Measurements from ENCODE around the gene ZNF541. TPM values are rescaled to one million over a fixed set of nuclear protein-coding genes. Genes with fewer than 3 reads are reported as not detected.
"Not testable (repeated sequence)": the region's sequence is repeated elsewhere in the genome, so short reads cannot be mapped to it uniquely, and the experiment has no call there.

Gene ZNF541
- total RNA-seq, 1 donor from 2014 or later = not detected

- DNase-seq (ENCODE audit: extremely low read depth, low read depth, low spot score) = no peak
These were observed 28.4 kb upstream of the ZNF541 start for GRCh38 chr19:47601180-47601904.

GRCh38 chr19:47600246-47601179 lies 27.6 kb upstream of the ZNF541 start:
- DNase-seq (ENCODE audit: extremely low read depth, low read depth, low spot score) = peak; percentile 79

GRCh38 chr19:47599671-47600245 lies 26.8 kb upstream of the ZNF541 start:
- not testable (repeated sequence) for DNase-seq (ENCODE audit: extremely low read depth, low read depth, low spot score)

- no peak for DNase-seq (ENCODE audit: extremely low read depth, low read depth, low spot score)
These were observed 25.7 kb upstream of the ZNF541 start for GRCh38 chr19:47598407-47599349.

GRCh38 chr19:47595944-47596343 lies 23.0 kb upstream of the ZNF541 start:
- no peak for DNase-seq (ENCODE audit: extremely low read depth, low read depth, low spot score)

GRCh38 chr19:47593860-47594259 lies 20.9 kb upstream of the ZNF541 start:
- no peak for DNase-seq (ENCODE audit: extremely low read depth, low read depth, low spot score)

GRCh38 chr19:47589824-47590223 lies 16.9 kb upstream of the ZNF541 start:
- DNase-seq (ENCODE audit: extremely low read depth, low read depth, low spot score) = no peak

- no peak for DNase-seq (ENCODE audit: extremely low read depth, low read depth, low spot score)
These were observed 14.3 kb upstream of the ZNF541 start for GRCh38 chr19:47587295-47587694.

- DNase-seq (ENCODE audit: extremely low read depth, low read depth, low spot score) = not testable (repeated sequence)
These were observed 10.2 kb upstream of the ZNF541 start for GRCh38 chr19:47583161-47583560.

GRCh38 chr19:47582320-47582909 lies 9.5 kb upstream of the ZNF541 start:
- no peak for DNase-seq (ENCODE audit: extremely low read depth, low read depth, low spot score)

- no peak for DNase-seq (ENCODE audit: extremely low read depth, low read depth, low spot score)
These were observed 8.8 kb upstream of the ZNF541 start for GRCh38 chr19:47581605-47582319.

GRCh38 chr19:47580397-47580796 lies 7.4 kb upstream of the ZNF541 start:
- DNase-seq (ENCODE audit: extremely low read depth, low read depth, low spot score) = no peak

- DNase-seq (ENCODE audit: extremely low read depth, low read depth, low spot score) = no peak
These were observed 313 bp downstream of the ZNF541 start for GRCh38 chr19:47572635-47573034.

- no peak for DNase-seq (ENCODE audit: extremely low read depth, low read depth, low spot score)
These were observed 3.6 kb downstream of the ZNF541 start for GRCh38 chr19:47569331-47569730.

GRCh38 chr19:47564081-47564480 lies 8.9 kb downstream of the ZNF541 start:
- DNase-seq (ENCODE audit: extremely low read depth, low read depth, low spot score) = no peak

- no peak for DNase-seq (ENCODE audit: extremely low read depth, low read depth, low spot score)
These were observed 11.4 kb downstream of the ZNF541 start for GRCh38 chr19:47561440-47562057.

- DNase-seq (ENCODE audit: extremely low read depth, low read depth, low spot score) = no peak
These were observed 11.9 kb downstream of the ZNF541 start for GRCh38 chr19:47560999-47561398.

GRCh38 chr19:47550129-47550528 lies 22.8 kb downstream of the ZNF541 start:
- DNase-seq (ENCODE audit: extremely low read depth, low read depth, low spot score) = no peak

Measured in glomerular endothelial cell (primary cell).